ENCODE data around the gene LRRC19. TPM values are rescaled to one million over a fixed set of nuclear protein-coding genes. Genes with fewer than 3 reads are reported as not detected.

LRRC19 gene
- total RNA-seq, 1 experiment from 2014 or later: not detected

- Histone ChIP-seq H4K91ac (ENCODE audit: insufficient read length, low read depth, low read length) (no peak overlapping the region), H2BK15ac (ENCODE audit: low read depth, low read length) (no peak overlapping the region), H4K5ac (ENCODE audit: insufficient read length, low read depth, low read length) (no peak overlapping the region), H2AFZ (ENCODE audit: low read length) (no peak overlapping the region), H3K27ac (ENCODE audit: insufficient read length, low read depth, low read length) (no peak overlapping the region), H3K4ac (ENCODE audit: low read depth, low read length) (no peak overlapping the region), H4K8ac (replicated peaks; ENCODE audit: insufficient read length, low read depth, low read length) (no peak overlapping the region), H3K23ac (ENCODE audit: insufficient read length, low read depth, low read length) (no peak overlapping the region), H2BK12ac (ENCODE audit: insufficient read length, low read depth, low read length) (no peak overlapping the region), H3K56ac (ENCODE audit: insufficient read length, low read depth, low read length) (no peak overlapping the region), H3K4me2 (ENCODE audit: insufficient read depth, insufficient read length, low read length) (no peak overlapping the region), H2AK5ac (ENCODE audit: insufficient read length, low read length) (no peak overlapping the region), H3K9ac (ENCODE audit: extremely low read depth, insufficient read length, low read length) (no peak overlapping the region), H2BK120ac (ENCODE audit: low read depth, low read length, poor library complexity, severe bottlenecking) (no peak overlapping the region), H2BK5ac (ENCODE audit: insufficient read length, low read length) (no peak overlapping the region), H3K79me2 (ENCODE audit: insufficient read depth, low read length) (no peaks in the 10 kb centered on the region), H3T11ph (ENCODE audit: low read length) (no peak overlapping the region), H3K27me3 (ENCODE audit: insufficient read depth, low read length) (no peaks in the 10 kb centered on the region), H3K23me2 (ENCODE audit: insufficient read length, low read depth, low read length, poor library complexity, severe bottlenecking) (no peaks in the 10 kb centered on the region), H3K14ac (ENCODE audit: insufficient read depth, low read length) (no peak overlapping the region), H3K9me3 (ENCODE audit: control insufficient read depth, low read depth, low read length) (no peaks in the 10 kb centered on the region), H2BK20ac (ENCODE audit: low read depth, low read length, poor library complexity, severe bottlenecking) (no peak overlapping the region), H4K20me1 (ENCODE audit: control insufficient read depth, insufficient read depth, insufficient read length) (no peaks in the 10 kb centered on the region), H3K18ac (ENCODE audit: insufficient read length, low read depth, low read length) (no peak overlapping the region), H3K79me1 (ENCODE audit: insufficient read depth, low read depth, low read length, poor library complexity, severe bottlenecking) (no peaks in the 10 kb centered on the region), H3K4me1 (ENCODE audit: insufficient read depth, low read length) (no peaks in the 10 kb centered on the region)
- WGBS (ENCODE audit: extremely low coverage, insufficient read length, low lambda C conversion rate): no CpG with 5 or more reads among the region's 2 CpGs
- Mint-ChIP-seq H3K4me3 (no peak overlapping the region), H3K27me3 (ENCODE audit: low read depth) (no peaks in the 10 kb centered on the region), H3K4me1 (0 out of 4 replicates have a peak, but pooled peaks cover 0 to 3% of the 10 kb centered on the region in 2 experiments), H3K36me3 (ENCODE audit: insufficient read depth in 1 of 3, low read depth in 3 of 3) (peaks cover 0 to 2% (median 0%) of the 10 kb centered on the region in 3 experiments; a peak in 3 of 7 replicates), H3K9me3 (no peaks in the 10 kb centered on the region), H3K27ac (no peak overlapping the region)
- DNase-seq: no peak
- TF ChIP-seq, protein P1, sequence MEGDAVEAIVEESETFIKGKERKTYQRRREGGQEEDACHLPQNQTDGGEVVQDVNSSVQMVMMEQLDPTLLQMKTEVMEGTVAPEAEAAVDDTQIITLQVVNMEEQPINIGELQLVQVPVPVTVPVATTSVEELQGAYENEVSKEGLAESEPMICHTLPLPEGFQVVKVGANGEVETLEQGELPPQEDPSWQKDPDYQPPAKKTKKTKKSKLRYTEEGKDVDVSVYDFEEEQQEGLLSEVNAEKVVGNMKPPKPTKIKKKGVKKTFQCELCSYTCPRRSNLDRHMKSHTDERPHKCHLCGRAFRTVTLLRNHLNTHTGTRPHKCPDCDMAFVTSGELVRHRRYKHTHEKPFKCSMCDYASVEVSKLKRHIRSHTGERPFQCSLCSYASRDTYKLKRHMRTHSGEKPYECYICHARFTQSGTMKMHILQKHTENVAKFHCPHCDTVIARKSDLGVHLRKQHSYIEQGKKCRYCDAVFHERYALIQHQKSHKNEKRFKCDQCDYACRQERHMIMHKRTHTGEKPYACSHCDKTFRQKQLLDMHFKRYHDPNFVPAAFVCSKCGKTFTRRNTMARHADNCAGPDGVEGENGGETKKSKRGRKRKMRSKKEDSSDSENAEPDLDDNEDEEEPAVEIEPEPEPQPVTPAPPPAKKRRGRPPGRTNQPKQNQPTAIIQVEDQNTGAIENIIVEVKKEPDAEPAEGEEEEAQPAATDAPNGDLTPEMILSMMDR (conservative IDR thresholded peaks at IDR 0.05): no peak
Observed at GRCh38 chr9:27037499-27037898, 32.0 kb upstream of the LRRC19 start.
